GM10847 (cell line): ENCODE results near the gene LDLRAD1.

Experiments used
- POLR2A ChIP-seq: IDR thresholded peaks from 2 replicates; pipeline ENCODE4 v1.6.1; 2011; ENCODE audit not compliant: insufficient read length; ENCODE audit errors: extremely low read depth

The LDLRAD1 gene

DNA sequence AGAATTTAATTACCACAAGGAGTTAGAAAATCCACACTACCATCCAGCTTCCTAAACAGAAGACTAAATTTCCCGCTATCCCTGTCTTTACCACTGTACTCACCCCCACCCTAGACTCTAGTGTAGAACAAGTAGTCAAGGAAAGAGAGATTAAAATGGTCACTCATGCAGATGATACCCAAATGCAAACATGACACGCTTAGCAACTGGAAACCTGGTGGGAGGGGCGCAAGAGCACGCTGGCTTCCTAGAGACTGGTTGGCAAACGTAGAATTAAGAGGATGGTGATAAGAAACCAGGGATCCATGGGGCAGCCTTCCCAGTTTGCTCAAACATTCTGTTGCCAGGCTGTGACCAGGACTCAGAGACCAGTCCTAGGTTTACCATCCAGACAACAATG, 9.9 kb upstream of the LDLRAD1 start:
- no peak for TF ChIP-seq POLR2A

- no peak for TF ChIP-seq POLR2A
These were observed 6.4 kb upstream of the LDLRAD1 start for GRCh38 chr1:54024358-54024757.

DNA sequence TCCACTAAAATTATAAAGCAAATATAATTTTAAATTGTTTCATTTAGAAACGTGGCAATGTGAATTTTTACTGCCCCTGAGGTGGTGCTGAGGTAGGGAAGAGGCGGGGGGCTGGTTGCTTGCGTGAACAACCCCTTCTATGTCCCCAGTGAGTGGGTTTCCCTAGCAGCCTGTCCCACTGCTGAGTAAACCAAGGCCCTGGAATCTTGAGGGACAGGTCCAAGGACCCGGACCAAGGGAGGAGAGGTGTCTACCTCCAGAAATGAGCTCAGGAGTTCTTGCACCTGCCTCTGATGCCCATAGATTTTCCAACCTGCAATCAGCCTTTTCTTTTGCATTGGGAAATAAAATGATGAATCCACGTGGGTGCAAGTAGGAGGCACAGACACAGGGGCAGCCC, 649 bp upstream of the LDLRAD1 start:
- no peak for TF ChIP-seq POLR2A

GRCh38 chr1:54016343-54017282, 1.4 kb downstream of the LDLRAD1 start:
- TF ChIP-seq POLR2A, result no peak

GRCh38 chr1:54014009-54014629, 3.9 kb downstream of the LDLRAD1 start:
- TF ChIP-seq POLR2A, result no peak

GRCh38 chr1:54013393-54014008, 4.5 kb downstream of the LDLRAD1 start:
- no peak for TF ChIP-seq POLR2A

- TF ChIP-seq POLR2A, result no peak
These were observed 5.1 kb downstream of the LDLRAD1 start for GRCh38 chr1:54012863-54013262.

GRCh38 chr1:54012008-54012325, 6.0 kb downstream of the LDLRAD1 start:
- no peak for TF ChIP-seq POLR2A

- no peak for TF ChIP-seq POLR2A
These were observed 6.5 kb downstream of the LDLRAD1 start for GRCh38 chr1:54011316-54012007.

DNA sequence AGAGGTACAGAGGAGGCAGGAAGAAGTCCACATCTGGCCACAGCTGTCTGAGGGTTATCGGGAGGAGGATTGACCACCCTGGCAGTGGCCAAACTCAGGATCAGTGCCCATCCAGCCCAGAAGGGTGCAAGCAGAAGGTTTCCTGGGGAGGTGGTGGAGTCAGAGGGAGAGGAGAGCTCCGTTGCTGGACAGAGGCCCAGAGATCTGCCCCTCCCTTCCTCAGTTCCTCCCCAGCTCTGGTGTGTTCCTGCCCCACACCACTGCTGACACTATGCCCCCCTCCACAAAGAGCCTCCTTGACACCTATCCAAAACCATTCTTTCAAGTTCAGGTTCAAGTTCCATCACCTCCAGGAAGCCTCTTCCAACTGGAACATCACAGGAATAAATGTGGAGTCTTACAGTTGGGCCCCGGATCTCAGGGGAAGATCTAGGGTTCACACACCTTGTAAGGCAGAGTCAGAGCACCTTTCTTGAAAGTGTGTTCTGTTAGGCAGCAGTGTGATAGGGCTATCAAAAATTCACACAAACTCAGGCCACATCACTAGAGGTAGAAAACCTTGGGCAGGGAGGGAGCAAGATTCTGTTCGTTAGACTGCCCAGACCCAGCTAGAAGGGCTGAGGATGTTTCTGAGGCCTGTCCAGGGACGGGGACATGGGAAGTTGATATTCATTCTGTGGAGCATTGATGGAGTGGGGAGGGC, 7.4 kb downstream of the LDLRAD1 start:
- no peak for TF ChIP-seq POLR2A

- no peak for TF ChIP-seq POLR2A
These were observed 8.6 kb downstream of the LDLRAD1 start for GRCh38 chr1:54009406-54009805.

DNA sequence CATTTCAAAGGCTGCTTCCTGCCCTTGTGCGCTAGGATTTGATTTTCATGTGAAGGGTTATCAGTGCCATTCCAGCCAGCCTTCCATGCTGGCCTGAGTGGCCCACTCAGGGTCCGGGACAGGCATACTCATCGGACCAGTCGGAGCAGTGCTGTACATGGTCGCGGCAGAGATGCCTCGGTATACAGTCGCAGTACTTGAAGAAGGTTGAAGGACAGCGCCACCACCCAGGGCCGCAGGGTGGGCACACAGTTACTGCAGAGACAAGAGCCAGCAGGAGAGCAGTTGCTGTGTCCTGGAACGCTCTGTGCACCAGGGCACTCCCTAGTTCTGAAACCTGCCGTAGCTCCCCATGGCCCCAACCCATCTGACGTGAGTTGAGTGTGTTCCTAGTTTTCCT, 9.1 kb downstream of the LDLRAD1 start:
- TF ChIP-seq POLR2A, result no peak

DNA sequence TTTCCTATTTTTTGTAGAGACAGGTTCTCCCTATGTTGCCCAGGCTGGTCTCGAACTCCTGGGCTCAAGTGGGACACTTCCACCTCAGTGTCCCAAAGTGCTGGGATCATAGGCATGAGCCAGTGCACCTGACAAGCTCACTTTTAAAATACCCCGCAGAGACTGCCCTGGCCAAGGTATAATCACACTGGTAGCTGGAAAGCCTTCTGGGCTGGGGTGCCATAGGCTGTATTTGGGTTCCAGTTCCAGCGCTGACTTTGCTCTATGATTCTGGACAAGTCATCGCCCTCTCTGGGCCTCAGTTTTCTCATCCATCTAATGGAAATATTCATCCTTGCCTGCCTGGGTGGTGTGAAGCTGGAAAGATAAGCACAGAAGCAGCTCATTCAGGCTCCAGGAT, 10.4 kb downstream of the LDLRAD1 start:
- no peak for TF ChIP-seq POLR2A

GRCh38 chr1:54006508-54006907, 11.5 kb downstream of the LDLRAD1 start:
- no peak for TF ChIP-seq POLR2A

DNA sequence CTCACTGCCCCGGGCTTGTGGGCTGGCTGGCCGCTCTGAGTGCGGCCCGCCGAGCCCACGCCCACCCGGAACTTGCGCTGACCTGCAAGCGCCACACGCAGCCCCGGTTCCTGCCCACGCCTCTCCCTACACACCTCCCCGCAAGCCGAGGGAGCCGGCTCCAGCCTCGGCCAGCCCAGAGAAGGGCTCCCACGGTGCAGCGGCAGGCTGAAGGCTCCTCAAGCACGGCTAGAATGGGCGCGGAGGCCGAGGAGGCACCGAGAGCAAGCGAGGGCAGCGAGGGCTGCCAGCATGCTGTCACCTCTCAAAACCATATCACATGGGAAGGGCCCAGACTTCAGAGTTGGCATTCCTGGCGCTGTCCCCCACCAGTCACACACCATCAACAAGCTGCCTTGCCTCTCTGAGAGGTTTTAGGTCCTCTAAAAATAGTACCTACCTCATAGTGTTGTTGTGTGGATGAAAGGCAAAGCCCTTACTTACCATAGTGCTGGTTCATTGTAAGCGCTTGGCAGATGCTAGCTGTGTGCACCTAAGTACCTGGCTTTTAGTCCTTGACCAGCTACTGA, 13.4 kb downstream of the LDLRAD1 start:
- no peak for TF ChIP-seq POLR2A
